GM12873 (cell line): ENCODE measurements around the gene ALDH1A1.

Experiments
- CTCF ChIP-seq: IDR thresholded peaks from 2 replicates; pipeline ENCODE4 v1.5.1; 2012; ENCODE audit warnings: low read depth, mild to moderate bottlenecking, moderate library complexity, low read length, control low read depth; ENCODE audit not compliant: insufficient read depth; ENCODE audit errors: missing control alignments

The ALDH1A1 gene

GRCh38 chr9:72925126-72925789 lies 27.6 kb downstream of the ALDH1A1 start:
- TF ChIP-seq CTCF: no peak

DNA sequence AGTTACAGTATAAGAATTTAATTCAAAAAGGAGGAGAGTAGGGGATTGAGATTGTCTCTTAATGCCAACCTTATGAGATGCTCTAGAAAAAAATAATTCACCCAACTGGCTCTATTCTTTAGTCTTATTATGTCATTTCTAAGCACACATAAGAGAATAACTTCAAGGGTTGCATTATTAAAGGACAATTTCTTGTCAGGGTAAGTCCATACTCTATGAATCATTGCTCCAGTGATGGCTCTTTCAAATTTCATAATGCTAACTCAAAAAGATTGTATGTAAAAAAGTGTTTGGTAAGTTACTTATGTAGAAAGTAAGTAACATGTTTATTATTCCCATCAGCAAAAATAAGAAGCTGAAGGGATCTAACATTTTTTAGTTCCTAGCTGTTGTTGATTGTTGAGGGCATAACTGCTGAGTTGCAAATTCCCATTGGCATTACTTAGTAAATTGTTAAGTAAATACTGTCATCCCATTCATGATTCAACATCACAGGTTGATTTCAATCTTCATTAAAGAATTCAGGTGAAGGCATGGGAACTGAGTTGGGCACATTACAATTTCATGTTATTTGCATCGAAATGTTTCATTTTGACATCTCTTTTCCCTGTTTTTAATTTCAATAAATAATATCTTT lies 28.6 kb downstream of the ALDH1A1 start:
- no peak for TF ChIP-seq CTCF

- TF ChIP-seq CTCF: no peak
Measured at GRCh38 chr9:72923077-72923476, 29.8 kb downstream of the ALDH1A1 start.

DNA sequence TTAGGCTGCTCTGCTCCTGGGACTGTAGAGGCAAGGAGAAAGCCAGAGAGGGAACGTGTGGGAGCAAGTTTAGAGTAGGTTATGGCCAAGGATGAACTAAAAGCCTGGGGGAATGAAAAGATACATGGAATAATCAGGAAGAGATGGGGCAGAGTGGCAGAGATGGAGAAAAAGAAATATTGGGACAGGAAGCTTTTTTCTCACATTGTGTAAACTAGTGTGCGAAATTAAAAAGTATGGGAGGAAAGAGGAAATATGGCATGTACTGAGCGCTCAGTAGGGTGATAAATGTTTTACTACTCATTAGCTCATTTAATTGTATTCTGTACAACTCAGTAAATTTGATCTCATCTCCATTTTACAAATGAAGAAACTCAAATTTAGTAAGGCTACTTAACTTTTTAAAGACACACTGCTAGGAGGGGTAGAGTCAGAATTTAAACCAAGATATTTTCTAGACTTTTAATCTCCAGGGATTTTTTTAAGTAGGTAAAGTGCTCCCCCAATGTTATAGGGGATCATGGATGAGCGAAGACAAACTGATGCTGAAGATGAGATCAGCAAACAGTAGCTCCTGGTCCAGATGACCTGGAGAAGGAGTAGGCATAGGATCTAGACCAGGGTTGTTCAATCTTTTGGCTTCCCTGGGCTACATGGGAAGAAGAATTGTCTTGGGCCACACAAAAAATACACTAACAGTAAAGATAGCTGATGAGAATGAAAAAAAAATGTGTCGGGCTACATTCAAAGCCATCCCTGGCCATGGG lies 30.8 kb downstream of the ALDH1A1 start:
- no peak for TF ChIP-seq CTCF

GRCh38 chr9:72919246-72919945 lies 33.5 kb downstream of the ALDH1A1 start:
- TF ChIP-seq CTCF: no peak

- no peak for TF ChIP-seq CTCF
Measured at GRCh38 chr9:72917892-72918509, 34.9 kb downstream of the ALDH1A1 start.
